Chondrocyte (in vitro differentiated cells): Measurements from ENCODE around the gene ABI3BP. TPM values are rescaled to one million over a fixed set of nuclear protein-coding genes. Genes with fewer than 3 reads are reported as not detected.

Experiments
- DNase-seq: peaks from one replicate; pipeline ENCODE4 v3.0.0; 2021; ENCODE audit warnings: mixed read lengths, low spot score
- H3K27ac Mint-ChIP-seq: one replicate; pipeline ENCODE4 v1.8.0; 2021; ENCODE audit warnings: mild to moderate bottlenecking, moderate library complexity, mixed read lengths; ENCODE audit not compliant: unreplicated experiment
- H3K27me3 Mint-ChIP-seq: 2 replicates; pipeline ENCODE4 v1.8.0; 2021; ENCODE audit warnings: low read depth, mixed read lengths
- H3K36me3 Mint-ChIP-seq: 2 replicates; pipeline ENCODE4 v1.8.0; 2021; ENCODE audit warnings: low read depth, mixed read lengths
- H3K4me1 Mint-ChIP-seq: 2 replicates; pipeline ENCODE4 v1.8.0; 2021; ENCODE audit warnings: low read depth, mild to moderate bottlenecking, mixed read lengths
- H3K4me3 Mint-ChIP-seq: one replicate; pipeline ENCODE4 v1.8.0; 2021; ENCODE audit warnings: mild to moderate bottlenecking, moderate library complexity, mixed read lengths; ENCODE audit not compliant: unreplicated experiment
- H3K9me3 Mint-ChIP-seq: 2 replicates; pipeline ENCODE4 v1.8.0; 2021; ENCODE audit warnings: low read depth, mixed read lengths
- total RNA-seq: library from RNA; stranded (reverse); gene quantifications from 3 replicates; pipeline ENCODE4 v1.2.1, GENCODE V29; 2021
- TF ChIP-seq, protein P1 (sequence below): fragments of 200-600 bp; sonication (generic); IDR thresholded peaks from 2 replicates; pipeline ENCODE4 v1.5.0; 2021; ENCODE audit warnings: antibody characterized with exemption, mild to moderate bottlenecking, moderate library complexity

ABI3BP gene
- total RNA-seq, 1 donor from 2014 or later: 10.2 TPM

DNA sequence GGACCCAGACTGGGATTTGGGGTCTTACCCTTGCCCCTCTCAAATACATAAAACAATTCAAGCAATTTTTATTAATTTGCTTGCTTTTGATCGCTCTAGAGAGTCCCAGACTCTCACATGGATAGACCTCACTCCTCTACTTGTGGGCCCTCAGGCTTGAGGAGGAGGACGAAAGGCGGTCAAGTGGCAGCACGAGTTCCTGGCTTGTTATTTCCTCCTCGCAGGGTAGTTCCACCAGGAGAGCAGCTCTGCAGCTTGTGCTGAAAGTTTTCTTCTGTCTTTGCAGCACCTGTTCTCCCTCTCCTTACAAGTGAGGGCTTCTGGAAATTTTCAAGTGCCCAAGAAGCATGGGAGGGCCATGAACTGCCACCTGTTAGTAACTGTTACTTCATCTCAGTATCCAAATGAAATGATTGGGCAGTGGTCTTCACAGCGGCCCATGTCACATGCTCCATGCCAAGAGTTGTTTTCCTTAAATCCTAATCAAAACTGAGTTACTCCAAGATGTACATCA lies 22.7 kb downstream of the ABI3BP start:
- TF ChIP-seq, protein P1, sequence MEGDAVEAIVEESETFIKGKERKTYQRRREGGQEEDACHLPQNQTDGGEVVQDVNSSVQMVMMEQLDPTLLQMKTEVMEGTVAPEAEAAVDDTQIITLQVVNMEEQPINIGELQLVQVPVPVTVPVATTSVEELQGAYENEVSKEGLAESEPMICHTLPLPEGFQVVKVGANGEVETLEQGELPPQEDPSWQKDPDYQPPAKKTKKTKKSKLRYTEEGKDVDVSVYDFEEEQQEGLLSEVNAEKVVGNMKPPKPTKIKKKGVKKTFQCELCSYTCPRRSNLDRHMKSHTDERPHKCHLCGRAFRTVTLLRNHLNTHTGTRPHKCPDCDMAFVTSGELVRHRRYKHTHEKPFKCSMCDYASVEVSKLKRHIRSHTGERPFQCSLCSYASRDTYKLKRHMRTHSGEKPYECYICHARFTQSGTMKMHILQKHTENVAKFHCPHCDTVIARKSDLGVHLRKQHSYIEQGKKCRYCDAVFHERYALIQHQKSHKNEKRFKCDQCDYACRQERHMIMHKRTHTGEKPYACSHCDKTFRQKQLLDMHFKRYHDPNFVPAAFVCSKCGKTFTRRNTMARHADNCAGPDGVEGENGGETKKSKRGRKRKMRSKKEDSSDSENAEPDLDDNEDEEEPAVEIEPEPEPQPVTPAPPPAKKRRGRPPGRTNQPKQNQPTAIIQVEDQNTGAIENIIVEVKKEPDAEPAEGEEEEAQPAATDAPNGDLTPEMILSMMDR: no peak
- no peak overlapping the region for H3K27ac Mint-ChIP-seq
- H3K27me3 Mint-ChIP-seq: no peaks in the 10 kb centered on the region
- H3K36me3 Mint-ChIP-seq: no peaks in the 10 kb centered on the region
- DNase-seq: no peak
- H3K4me1 Mint-ChIP-seq: peaks cover 32% of the 10 kb centered on the region
- no peak overlapping the region for H3K4me3 Mint-ChIP-seq
- H3K9me3 Mint-ChIP-seq: peaks cover under 1% of the 10 kb centered on the region

DNA sequence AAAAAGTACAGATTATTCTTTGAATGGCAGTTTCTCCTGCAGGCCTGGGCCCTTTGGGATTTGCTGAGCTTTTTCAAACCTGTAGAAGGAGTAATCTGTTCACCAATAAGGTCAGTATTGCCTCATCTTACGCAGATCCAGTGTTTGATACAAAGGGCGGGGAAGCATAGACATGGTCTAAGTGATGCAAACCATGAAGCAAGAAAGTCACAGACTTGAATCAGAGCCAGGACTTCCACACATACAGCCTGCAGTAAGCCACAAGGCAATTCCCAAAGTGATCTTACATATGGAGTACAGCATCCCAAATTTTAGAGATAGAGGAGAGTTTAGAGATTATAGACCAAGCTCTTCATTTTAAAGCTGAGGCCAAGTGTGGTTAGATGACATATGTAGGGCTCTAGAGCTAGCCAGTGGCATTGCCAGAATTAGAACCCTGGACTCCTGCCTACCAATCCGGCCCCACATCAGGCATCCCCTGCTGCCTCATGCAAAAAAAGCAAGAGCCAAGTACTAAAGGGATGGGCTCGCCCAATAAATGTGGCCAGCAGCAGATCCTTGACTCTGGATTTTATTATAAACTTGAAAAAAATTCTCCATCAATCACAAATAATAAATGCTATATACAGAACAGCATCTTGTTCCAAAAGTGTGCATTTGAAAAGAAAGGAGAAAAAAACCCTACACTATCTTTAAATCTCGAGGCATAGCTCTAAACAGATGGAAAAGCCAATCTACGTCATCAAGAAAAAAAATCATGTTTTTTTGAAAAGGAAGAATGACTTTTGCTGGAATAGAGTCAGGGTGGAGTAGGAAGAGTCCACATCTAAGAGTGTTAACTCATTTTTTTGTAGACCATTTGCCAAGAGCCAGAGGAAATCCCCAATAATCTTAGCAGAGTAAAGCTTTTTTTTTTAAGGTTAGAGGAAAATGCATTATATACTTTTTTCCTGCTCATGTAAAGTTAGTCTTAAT lies 24.0 kb downstream of the ABI3BP start:
- DNase-seq: no peak
- H3K27ac Mint-ChIP-seq: no peak overlapping the region
- no peaks in the 10 kb centered on the region for H3K27me3 Mint-ChIP-seq
- H3K36me3 Mint-ChIP-seq: no peaks in the 10 kb centered on the region
- TF ChIP-seq, protein P1: no peak
- H3K4me1 Mint-ChIP-seq: peaks cover 32% of the 10 kb centered on the region
- no peak overlapping the region for H3K4me3 Mint-ChIP-seq
- peaks cover 7% of the 10 kb centered on the region for H3K9me3 Mint-ChIP-seq

DNA sequence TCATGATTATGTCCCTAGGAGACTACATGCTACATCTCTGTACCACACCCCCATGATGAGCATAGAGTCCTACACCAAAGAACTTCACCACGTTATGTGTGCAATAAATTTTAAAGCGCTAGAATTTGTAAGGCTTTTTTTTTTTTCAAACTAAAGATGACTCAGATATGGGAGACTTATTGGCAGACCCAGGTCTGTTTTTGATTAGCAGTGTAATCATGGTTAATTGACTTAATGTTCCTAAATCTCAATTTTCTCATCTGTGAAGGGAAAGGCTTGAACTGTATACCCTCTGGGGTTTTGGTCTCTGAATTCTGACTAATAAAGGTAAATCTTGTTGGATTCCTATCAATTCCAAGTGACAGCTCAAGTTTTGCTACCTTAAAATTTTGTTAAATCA lies 26.4 kb downstream of the ABI3BP start:
- TF ChIP-seq, protein P1: no peak
- Mint-ChIP-seq H3K36me3 (no peaks in the 10 kb centered on the region), H3K4me1 (peaks cover 13% of the 10 kb centered on the region), H3K4me3 (no peak overlapping the region), H3K27me3 (no peaks in the 10 kb centered on the region), H3K27ac (no peak overlapping the region), H3K9me3 (peaks cover 7% of the 10 kb centered on the region)
- DNase-seq: no peak

DNA sequence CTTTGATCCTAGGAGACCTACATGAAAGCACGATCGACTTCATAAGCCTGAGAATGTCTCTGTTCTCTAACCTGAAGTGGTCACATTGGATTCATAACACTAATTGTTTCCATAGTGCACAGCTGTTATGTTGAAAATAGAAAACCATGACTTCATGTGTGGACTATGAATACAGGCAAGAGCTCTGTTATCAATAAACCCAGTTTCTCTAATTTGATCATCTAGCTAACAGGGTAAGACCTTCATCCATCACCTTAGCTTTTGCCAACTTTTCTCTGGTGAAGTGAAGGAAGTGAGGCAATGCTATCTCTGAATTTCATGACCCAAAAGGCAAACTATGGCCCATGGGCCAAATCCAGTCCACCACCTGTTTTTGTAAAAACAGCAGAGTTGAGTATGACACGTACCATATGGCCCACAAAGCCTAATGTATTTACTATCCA lies 27.2 kb downstream of the ABI3BP start:
- no peaks in the 10 kb centered on the region for H3K27me3 Mint-ChIP-seq
- no peak overlapping the region for H3K4me3 Mint-ChIP-seq
- H3K9me3 Mint-ChIP-seq: peaks cover 7% of the 10 kb centered on the region
- TF ChIP-seq, protein P1: no peak
- H3K4me1 Mint-ChIP-seq: peaks cover 6% of the 10 kb centered on the region
- no peak overlapping the region for H3K27ac Mint-ChIP-seq
- H3K36me3 Mint-ChIP-seq: no peaks in the 10 kb centered on the region
- no peak for DNase-seq

DNA sequence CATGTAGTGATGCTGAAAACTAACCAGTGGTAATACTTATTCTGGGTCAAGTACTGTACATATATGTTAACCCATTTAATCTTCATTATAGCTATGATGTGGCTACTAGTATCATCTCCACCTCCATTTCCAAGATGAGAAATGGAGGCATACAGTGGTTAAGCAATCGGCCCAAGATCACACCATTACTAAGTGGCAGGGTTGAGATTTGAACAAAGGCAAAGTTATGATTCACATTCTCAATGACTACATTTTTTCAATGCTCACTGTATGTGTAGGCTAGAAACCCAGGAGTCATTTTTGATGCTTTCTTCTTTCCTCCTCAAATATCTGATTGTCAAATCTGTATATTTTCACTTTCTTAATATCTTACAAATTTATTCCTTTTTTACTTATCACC lies 30.2 kb downstream of the ABI3BP start:
- H3K4me1 Mint-ChIP-seq: no peaks in the 10 kb centered on the region

More for the DNA sequence above, 30.2 kb downstream of the ABI3BP start:
- no peak for DNase-seq
- Mint-ChIP-seq H3K27ac (no peak overlapping the region), H3K9me3 (peaks cover 21% of the 10 kb centered on the region), H3K4me3 (no peak overlapping the region), H3K36me3 (peaks cover 10% of the 10 kb centered on the region), H3K27me3 (no peaks in the 10 kb centered on the region)
- TF ChIP-seq, protein P1: no peak
